CD4-positive, alpha-beta T cell treated with Interleukin-4 for 1 hour (primary cell): Measurements from ENCODE around the gene CYBB.
A peak's percentile ranks its signal among the peaks of the same experiment; 100 is the strongest.
"Not testable (repeated sequence)": the region's sequence is repeated elsewhere in the genome, so short reads cannot be mapped to it uniquely, and the experiment has no call there.

Source experiments
- DNase-seq, 2 donors: peaks; one replicate each; pipeline ENCODE4 v3.0.0-alpha.2; 2020 to 2022

Gene CYBB

DNA sequence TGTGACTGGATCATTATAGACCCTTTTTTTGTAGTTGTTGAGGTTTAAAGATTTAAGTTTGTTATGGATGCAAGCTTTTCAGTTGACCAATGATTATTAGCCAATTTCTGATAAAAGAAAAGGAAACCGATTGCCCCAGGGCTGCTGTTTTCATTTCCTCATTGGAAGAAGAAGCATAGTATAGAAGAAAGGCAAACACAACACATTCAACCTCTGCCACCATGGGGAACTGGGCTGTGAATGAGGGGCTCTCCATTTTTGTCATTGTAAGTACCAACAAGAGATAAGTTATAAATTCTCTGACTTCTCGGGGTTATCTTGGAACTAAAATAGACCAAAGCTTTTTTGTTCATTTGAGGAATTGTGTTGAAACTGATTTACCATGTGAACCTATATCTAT, at the start of gene CYBB:
Gene CYBB (plus strand): TSS at position 203 of the 400 bp plus-strand sequence. CDS start 19 bp downstream, at position 222.
- DNase-seq, result peak in 1 of 2 donors; percentile 23

DNA sequence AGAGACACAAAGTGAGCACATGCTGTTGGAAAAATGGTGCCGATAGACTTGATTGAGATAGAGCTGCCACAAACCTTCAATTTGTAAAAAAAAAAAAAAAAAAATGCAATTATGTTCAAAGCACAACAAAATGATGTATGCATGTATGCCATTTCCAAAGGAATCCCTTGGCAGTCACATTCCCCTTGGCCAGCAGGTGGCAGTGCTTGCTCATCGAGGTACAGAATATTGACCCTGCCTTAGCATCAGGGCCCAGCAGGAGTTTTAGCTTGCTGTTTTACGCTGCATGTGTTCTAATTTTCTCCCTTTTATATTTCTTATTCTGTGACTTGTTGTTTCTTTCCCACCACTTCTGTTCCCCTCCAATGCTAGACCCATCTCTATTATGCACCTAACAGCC, 34.5 kb upstream of the CYBB start:
- DNase-seq, result peak; percentile 78 to 85

DNA sequence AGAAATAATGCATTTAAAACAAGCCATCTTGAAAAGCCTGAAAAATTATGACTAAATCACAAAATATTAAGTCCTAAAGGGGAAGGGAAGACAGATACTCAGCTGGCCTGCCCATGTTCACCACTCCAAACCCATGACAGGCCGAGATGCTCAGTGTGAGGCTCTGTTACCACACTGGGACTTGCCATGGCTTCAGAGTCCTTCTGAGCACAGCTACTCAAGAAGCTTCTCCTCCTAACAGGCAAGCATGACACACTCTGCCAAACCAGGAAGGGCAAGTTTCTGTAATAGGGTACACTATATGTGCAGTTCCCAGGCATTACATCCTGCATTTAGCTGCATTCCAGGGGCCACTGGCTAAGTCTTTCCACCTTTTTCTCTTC, 34.0 kb upstream of the CYBB start:
- peak in 1 of 2 donors; percentile 29 for DNase-seq

DNA sequence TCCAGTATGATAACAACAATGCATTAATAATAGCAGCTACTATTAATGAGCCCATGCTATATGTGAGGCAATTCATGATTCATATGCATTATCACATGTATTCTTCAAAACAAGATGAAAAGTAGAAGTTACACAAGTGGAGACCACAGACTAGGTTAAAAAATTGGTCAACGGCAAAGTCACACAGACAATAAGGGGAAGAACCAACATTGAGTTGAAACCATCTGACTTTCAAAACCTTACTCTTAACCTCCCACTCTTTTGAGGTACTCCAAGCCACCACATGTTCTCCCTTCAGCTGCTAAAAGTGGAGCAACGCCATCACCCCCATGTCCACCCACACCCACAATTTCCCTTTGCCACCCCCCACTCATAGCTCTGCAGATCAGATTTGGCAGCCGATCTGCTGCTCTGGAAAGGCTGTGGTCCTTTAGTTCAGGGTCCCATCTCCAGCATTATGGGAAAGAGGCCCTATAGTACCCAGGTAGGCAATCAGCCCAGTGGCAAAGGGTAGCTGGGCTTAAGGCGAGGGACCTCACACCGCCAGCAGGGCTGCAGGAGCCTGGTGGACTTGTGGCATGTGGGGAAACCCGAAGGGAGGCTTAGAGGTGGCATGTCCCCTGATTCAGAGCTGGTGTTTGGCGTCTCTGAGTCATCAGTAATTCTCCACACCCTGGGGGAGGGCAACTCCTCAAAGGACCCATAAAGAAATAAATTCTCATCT, 33.5 kb upstream of the CYBB start:
- peak; percentile 7 to 53 for DNase-seq

DNA sequence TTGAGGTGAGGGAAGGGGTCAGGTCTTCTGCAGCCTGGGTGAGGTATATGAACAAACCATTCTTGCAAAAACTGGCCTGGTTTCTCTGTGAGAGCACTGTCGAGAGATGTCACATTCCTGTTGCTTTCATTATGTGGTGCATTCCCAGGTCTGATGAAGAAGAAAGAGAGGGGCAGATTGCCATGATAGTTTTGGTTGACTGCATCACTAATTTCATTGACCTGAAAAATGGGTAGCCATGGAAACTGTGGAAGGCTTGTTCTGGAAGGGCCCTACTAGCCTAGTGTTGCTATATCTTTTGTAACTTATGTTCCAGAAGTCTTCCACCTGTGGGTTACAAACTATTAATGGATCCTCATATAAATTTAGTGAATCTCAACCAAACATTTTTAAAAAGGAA, 32.9 kb upstream of the CYBB start:
- no peak for DNase-seq

DNA sequence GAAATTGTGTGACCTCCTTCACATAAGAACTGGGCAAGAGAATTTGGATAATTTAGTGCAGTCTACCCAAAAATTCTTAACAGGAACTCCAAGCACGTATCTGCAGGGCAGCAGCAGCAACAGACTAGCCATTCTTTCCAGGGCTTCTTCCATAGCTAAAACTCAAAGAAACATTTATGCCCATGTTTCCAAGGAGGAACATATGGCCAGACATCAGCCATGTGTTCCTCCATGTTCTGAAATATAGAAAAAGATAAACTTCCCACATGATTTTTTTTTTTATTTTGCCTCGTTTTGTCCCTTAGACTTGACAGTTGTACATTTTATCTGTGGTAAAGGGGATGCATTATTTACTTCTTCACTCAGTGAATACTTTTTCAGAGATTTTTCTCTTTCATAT, 27.6 kb upstream of the CYBB start:
- DNase-seq, result no peak

DNA sequence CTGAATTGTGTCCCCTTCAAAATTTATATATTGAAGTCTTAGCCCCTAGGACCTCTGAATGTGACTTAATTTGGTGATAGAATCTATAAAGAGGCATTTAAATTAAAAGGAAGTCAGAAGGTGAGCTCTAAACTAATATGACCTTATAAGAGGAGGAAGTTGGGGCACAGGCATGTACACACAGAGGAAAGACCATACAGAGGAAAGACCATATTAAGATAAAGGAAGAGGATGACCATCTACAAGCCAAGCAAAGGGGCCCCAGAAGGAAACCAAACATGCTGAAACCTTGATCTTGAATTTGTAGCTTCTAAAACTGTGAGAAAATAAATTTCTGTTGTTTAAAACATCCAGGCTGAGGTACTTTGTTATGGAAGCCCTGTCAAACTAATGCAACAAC, 26.9 kb upstream of the CYBB start:
- DNase-seq, result no peak

DNA sequence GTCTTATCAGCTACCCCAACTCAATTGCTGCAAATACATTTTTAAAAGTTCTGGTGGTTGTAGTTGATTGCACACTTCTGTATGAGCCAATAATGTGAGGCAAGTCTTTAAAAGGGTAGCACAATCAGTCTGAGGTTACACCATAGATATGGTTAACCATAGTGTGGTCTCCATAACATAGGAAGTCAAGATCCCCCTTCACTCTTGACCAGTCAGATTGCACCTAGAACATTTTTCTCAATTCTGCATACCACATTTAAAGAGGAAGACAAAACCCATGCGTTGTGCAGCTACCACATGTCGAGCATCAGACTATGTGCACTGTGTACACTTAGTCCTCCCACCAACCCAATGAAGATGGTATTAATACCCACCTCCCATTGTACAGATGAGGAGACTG, 26.5 kb upstream of the CYBB start:
- DNase-seq, result peak in 1 of 2 donors; percentile 5

DNA sequence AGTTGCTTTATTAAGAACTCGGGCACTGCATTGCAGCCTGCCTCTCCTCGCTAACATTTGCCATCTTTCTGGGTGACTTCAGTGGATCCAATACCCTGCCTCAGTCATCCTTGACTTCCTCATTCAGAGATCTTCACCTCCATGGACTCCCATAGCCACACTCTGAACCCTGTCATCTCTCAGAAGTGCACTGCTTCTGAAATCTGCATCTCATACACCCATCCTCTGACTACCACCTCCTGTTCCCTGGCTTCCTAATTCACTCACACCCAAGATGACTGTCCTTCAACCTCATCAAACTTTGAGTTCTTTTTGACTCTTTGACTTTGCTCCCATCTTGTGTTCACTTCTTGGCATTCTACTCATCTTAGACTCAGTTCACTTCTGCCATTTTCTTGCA, 25.3 kb upstream of the CYBB start:
- DNase-seq, result no peak

DNA sequence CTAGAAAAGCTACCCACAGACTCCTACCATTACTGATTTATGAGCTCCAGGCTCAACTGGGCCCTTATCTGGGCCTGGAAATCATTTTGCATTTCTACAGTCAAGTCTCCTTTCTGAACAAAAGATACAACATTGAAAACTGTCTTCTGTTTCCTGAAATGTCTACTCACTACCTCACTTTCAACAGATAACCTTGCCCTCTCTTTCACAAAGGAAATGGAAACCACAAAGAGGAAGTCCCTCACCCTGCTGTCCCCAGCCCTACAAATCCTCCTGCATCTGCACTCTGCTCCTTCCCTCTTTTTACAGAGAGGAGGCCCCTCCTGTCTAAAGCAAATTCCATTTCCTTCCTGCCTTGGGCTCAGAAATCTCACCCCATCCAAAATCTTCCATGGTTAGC, 24.8 kb upstream of the CYBB start:
- peak; percentile 48 to 62 for DNase-seq

DNA sequence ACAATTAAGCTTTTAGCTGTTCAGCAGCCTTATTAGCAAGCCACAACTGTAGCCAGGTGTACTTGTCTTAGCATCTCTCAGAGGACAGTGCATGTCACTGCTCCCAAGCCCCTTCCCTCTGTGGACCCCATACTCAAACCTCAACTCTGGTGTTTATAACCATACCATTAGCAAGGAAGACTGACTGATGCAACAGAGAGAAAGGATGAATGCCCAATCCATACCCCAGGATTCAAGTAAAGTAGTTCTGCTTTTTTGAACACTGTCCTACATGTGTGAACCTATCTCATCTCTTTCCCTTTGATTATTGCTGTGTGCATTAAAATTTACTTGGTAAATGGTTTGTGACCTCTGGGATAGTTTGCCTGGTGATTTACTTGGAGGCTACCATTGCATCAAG, 22.8 kb upstream of the CYBB start:
- no peak for DNase-seq

DNA sequence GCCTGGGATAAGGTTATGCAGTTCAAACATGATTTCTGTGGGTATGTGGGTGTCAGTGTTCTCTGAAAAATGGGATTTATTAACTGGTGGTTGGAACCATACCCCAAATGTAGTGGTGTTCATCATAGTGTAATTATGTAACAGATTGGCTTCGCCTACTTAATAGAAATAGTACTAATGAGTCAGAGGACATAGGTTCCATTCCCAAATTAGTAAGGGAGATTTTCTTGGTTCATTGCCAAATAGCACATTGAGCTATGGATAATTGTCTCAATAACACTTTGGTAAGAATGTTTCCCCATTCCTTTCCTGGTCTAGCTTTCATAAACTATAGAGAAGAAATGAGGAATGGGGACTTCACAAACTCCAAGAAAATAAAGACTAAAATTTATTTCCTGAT, 20.5 kb upstream of the CYBB start:
- DNase-seq, result no peak

DNA sequence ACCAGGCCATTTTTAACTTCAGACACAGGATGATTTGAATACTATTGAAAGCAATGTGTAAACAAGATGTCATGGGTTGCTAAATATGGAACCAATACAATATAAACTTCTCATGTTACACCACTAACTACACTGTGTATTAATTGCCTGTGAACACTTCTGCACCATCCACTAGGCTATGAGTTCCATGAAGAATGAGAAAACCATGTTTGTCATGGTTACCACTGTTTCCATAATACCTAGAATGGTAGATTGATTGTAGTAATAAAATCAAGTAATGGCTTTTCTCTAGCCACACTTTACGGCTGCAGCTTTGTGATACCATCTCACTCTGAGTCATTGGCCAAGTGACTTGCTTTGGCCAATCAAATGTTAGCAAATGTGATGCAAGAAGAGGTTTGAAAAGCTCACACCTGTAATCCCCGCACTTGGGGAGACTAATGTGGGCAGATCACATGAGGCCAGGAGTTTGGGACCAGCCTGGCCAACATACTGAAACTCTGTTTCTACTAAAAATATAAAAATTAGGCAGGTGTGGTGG, 19.9 kb upstream of the CYBB start:
- no peak for DNase-seq

DNA sequence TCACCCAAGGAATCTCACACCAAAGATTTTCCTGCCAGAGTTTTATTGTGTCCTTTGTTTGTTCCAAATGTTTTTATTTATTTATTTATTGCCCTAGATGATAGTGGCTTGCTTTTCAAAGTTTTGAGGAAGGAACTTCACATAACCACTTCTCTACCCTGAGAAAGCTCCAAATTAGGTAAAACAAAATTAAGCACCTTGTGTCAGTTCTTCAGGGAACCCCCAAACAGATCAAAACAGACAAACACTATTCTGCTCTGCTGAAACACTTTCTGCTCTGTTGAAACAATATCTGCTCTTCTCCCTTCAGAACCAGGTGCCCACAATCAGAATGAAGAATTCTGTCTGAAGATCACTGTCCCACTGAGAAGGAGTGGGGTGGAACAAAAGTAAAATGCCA, 16.5 kb upstream of the CYBB start:
- DNase-seq, result no peak

DNA sequence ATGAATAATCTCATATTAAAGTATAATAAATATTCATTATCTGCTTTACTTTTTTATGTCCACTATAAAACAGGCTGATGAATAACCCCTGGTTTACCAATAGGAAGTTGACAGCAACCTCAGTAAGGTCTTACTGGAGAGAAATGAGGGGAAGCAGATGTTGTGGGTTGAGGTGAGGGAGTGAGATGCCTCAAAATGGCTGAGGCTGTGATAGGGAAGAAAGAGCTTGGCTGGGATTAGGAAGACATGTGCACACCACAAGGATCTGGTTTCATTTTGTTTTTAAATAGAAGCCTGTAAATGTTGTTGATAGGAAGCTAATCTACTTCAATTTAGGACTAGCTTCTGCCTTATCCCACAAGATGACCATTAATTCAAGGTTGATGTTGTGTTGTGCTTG, 14.4 kb upstream of the CYBB start:
- no peak for DNase-seq

DNA sequence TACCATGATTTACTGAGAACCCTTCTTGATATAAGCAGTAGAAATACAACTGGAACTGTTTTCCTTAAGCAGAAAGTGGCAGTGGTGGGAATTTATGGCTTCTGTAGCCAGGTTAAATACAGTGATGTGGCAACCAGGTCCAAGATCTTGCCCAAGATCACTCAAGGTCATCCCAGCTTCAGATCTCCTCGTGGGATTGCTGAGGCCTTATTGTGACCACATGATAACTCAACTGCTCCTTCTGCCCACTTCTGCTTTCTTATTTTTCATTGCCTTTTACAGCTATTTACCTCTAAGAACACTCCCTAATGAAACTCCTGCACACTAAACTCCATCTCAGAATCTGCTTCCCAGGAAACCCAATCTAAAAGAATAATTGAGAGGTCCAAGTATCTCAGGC, 12.4 kb upstream of the CYBB start:
- no peak for DNase-seq

DNA sequence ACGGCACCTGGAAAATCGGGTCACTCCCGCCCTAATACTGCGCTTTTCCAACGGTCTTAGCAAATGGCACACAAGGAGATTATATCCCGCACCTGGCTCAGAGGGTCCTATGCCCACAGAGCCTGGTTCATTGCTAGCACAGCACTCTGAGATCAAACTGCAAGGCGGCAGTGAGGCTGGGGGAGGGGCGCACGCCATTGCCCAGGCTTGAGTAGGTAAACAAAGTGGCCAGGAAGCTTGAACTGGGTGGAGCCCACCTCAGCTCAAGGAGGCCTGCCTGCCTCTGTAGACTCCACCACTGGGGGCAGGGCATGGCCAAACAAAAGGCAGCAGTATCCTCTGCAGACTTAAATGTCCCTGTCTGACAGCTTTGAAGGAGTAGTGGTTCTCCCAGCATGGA, 11.0 kb upstream of the CYBB start:
- not testable (repeated sequence) for DNase-seq

DNA sequence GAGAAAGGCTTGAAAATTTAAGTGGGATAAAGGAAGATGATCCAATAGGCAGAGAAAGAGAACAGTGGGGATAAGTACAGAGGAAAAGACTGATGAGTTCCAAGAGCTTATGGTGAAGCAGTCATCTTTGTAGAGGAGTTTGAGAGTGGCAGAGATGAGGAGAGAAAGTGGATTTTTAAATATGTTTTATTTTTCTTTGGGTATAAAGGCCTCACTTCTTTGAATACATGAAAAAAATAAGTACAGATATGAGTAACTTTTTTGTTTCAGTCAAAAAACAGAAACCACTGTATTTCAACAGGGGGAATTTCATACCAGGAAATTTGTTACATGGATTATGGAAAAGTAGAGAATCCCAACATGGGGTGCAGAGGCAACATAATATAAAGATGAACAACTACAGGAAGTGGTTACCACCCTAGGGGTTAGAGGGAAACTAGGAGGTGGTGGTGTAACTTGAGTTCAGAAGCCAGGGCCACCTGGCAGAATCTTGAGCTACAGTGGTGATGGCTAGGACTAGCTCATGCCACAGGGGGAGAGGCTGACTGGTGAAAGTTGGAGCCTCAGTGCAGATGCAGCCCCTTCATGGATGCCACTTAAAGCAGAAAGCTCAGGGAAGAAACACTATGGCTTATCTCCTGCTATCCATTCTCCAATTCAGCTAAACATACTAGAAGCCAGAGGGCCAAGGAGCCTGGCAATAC, 3.4 kb upstream of the CYBB start:
- DNase-seq, result no peak

DNA sequence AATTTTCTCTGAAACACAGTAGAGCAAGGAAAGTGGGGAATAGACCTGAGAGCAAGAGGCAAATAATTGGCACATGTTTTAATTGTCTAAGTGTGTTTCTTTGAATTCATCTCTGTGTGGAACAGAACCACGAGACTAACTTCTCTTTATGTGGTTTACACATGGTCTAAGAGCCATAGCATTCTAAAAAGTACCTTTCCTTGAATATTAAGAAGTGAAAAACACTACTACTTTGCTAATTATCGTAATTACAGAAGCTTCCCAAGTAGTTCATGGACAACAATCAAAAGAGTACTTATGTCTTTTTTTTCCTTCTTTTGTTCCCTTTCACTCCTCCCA, 2.9 kb upstream of the CYBB start:
- DNase-seq, result no peak

DNA sequence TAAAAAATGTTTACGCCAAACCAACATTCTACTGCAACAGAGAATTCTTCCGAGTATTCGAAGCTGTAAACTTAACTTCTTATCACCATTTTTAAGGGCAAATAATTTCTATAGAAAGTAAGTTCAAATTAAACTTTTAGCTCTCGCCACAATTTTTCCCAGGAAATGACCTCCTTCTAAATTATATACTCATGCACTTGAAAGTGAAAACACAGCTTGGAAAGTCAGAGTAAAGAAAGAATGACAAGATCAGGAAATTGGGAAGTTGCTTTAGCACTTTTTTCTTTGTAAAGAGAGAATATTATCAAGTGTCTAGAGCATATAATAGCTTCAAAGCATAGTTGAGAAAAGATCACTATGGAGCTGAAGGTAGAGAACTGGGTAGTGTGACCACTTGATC, 1.2 kb downstream of the CYBB start:
- no peak for DNase-seq

DNA sequence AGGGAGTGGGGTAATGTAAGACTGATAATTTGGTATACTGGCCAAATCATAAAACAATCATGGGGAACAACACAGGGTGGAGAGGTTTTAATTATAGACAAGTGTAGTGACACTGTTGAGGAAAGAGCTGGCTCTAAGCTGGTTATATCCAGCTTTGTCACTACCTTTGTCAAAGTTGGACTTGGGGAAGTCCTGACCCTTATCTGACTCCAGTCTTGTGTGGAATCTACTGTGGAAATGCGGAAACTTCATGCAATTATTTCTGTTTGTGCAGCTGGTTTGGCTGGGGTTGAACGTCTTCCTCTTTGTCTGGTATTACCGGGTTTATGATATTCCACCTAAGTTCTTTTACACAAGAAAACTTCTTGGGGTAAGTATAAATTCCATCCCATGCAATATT, 2.0 kb downstream of the CYBB start:
- no peak for DNase-seq

DNA sequence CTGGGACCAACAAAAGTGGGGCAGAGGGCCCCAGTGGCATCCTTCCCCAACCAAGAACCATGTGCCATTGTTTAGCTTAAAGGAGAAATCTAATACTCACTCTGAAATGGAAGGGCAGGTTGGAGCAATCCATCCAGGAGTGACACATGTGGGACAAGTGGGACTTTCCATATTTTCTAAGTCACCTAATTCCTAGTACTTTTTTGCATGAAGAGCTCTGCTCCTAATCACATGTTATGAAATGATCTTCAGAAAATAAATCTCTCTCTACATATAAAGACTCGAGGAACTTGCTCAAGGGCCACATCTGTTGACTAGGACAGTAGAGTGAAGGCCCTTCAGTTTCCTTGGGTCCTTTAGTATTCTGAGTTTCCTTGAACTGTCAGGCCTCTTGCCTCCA, 2.5 kb downstream of the CYBB start:
- no peak for DNase-seq

DNA sequence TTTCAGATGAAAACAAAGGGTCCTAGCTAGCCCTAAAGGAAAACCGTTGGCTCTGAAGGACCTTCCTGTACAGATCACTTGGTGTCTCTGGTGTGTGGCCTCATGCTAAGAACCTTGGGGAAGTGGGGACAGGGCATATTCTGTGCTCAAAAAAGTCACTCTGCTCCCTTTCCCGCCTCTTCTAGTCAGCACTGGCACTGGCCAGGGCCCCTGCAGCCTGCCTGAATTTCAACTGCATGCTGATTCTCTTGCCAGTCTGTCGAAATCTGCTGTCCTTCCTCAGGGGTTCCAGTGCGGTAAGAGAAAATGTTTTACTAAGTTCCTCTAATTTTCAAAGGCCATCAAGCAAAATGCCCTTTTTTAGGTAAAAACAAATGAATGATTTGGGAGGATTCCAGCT, 3.4 kb downstream of the CYBB start:
- no peak for DNase-seq

DNA sequence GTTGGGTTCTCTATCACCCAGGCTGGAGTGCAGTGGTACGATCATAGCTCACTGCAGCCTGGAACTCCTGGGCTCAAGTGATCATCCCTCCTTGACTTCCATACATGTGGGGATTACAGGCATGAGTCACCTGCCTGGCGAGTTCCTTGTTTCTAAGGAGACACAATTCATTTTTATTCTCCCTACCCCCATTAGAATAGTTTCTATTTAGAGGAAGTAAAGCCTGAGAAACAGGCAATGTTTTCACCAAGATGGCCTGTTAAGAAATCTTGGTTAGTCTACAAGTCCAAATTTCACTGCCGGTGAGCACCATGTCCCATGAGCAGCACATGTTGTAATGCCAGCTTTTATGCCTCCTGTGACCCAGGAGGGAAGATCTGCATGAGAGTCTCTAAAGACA, 5.7 kb downstream of the CYBB start:
- peak in 1 of 2 donors; percentile 52 for DNase-seq
